Ovary (tissue), 3 donors: ENCODE measurements around the gene GRIN2A.

Source experiments
- CTCF ChIP-seq, 3 donors: fragments of 450-650 bp in 2 of 3; fragments of 200-600 bp in 1 of 3; IDR thresholded peaks; one replicate each; pipeline versions ENCODE4 v1.5.1 to v1.8.0; 2016 to 2022; ENCODE audit warnings: antibody characterized with exemption in 3 of 3, mild to moderate bottlenecking in 1 of 3
- EP300 ChIP-seq: sonication (generic); formaldehyde crosslinking; IDR thresholded peaks from one replicate; pipeline ENCODE4 v1.6.1; 2017; ENCODE audit warnings: antibody characterized with exemption
- POLR2A ChIP-seq: fragments of 450-650 bp; IDR thresholded peaks from one replicate; pipeline ENCODE4 v1.6.1; 2017; ENCODE audit warnings: antibody characterized with exemption, mild to moderate bottlenecking, moderate library complexity
- donor health status: DM: no; HTN: no; CAD: no.

GRCh38 chr16:10178080-10178479 is 4.1 kb downstream of the GRIN2A start:
- TF ChIP-seq CTCF (IDR thresholded peaks at IDR 0.05) (no peak), EP300 (no peak), POLR2A (no peak)
